Right lobe of liver (tissue), 6 donors: ENCODE results near the gene TENM4. TPM values are rescaled to one million over a fixed set of nuclear protein-coding genes. Genes with fewer than 3 reads are reported as not detected.

Experiments
- ATAC-seq, 4 donors: fragments of 200-7000 bp; cut with Tn5 transposase; one replicate each; pipeline ENCODE4 v1.9.1; 2020; ENCODE audit warnings: mild to moderate bottlenecking in 4 of 4, moderate library complexity in 4 of 4
- DNase-seq, 3 donors: peaks; one replicate each; pipeline ENCODE4 v3.0.0-alpha.2; 2020
- H3K27ac ChIP-seq, 3 donors: fragments of 200-600 bp; one replicate each; pipeline ENCODE4 v1.8.0; 2022
- H3K27me3 ChIP-seq, 2 donors: fragments of 200-600 bp; one replicate each; pipeline ENCODE4 v1.8.0; 2022
- H3K36me3 ChIP-seq, 4 donors: fragments of 200-600 bp; sonication (generic) in 1 of 4; one replicate each; pipeline versions ENCODE4 v1.5.1 to v1.8.0; 2017 to 2022; ENCODE audit warnings: control low read depth in 1 of 4
- H3K4me1 ChIP-seq, 4 donors: fragments of 200-600 bp; sonication (generic) in 1 of 4; one replicate each; pipeline versions ENCODE4 v1.5.1 to v1.8.0; 2017 to 2022; ENCODE audit warnings: control low read depth in 1 of 4
- H3K4me3 ChIP-seq, 3 donors: fragments of 200-600 bp; one replicate each; pipeline ENCODE4 v1.8.0; 2022
- H3K9me3 ChIP-seq, 4 donors: fragments of 200-600 bp; sonication (generic) in 1 of 4; one replicate each; pipeline versions ENCODE4 v1.5.1 to v1.8.0; 2017 to 2022; ENCODE audit warnings: control low read depth in 1 of 4
- POLR2A ChIP-seq: fragments of 450-650 bp; IDR thresholded peaks from one replicate; pipeline ENCODE4 v1.6.1; 2017; ENCODE audit warnings: antibody characterized with exemption, mild to moderate bottlenecking
- WGBS: methylation state at CpG from one replicate; pipeline ENCODE4 v1.1.6; 2018; ENCODE audit warnings: low coverage, low lambda C conversion rate; ENCODE audit not compliant: insufficient coverage; ENCODE audit errors: missing lambda C conversion rate; 5-methylcytosine and 5-hydroxymethylcytosine counted together
- intact Hi-C, 2 donors: fragments of 100-400 bp; cut with DNase I; formaldehyde crosslinking; loops; one replicate each; pipeline versions ENCODE4 v1.11.2 to v1.14.1; 2022
- total RNA-seq, 6 experiments: library from RNA; depleted of rRNA in 2 of 6; stranded (reverse); fragments of >200 nt in 2 of 6; fragmentation: NEBNext Ultra II Directional in 3 of 6; extraction: Animal tissue kit (Norgen Biotek cat#: 25700) in 3 of 6; gene quantifications; one replicate each; pipeline versions ENCODE4 v1.1.0 to v1.2.4, GENCODE V29; 2016 to 2023
- TF ChIP-seq, protein P1 (sequence below), 4 donors: fragments of 200-600 bp in 3 of 4; fragments of 450-650 bp in 1 of 4; IDR thresholded peaks; one replicate each; pipeline versions ENCODE4 v1.5.1 to v1.8.0; 2016 to 2022; ENCODE audit warnings: antibody characterized with exemption in 4 of 4, mild to moderate bottlenecking in 2 of 4
- donor health status: DM: no; HTN: yes; CAD: no.
- donor health status: DM: no; HTN: no; CAD: no.
- donor health status: DM: no; HTN: no; CAD: no.
- donor health status: DM: no; HTN: yes; CAD: no.
- donor health status: DM: no; HTN: yes; CAD: no.

The TENM4 gene
- total RNA-seq, 6 experiments from 2014 or later = 0.04 to 0.58 (median 0.14) TPM; not detected in 2

DNA sequence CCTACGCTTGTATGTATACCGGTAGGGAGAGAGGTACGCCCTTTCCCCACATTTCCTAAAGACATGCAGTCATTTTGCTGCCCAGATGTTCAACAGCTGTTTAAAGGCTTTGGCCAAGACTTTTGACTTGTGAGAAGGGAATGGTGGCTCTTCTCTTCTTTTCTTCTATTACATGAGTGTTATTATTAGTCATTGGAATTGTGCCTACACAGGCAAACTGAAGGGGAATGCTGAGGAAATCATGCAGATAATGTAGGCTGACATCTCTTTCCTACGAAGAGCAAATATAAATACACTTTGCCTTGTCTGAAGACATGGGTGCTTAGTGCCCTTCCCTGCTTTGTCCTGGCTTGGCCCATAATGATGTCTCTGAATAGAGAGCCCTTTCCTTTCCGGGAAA, 671.9 kb downstream of the TENM4 start:
- intact Hi-C loops = no loop called here
- Histone ChIP-seq H3K9me3 (no peaks in the 10 kb centered on the region), H3K27ac (no peak overlapping the region), H3K36me3 (no peaks in the 10 kb centered on the region), H3K4me3 (no peak overlapping the region), H3K27me3 (no peaks in the 10 kb centered on the region), H3K4me1 (peaks cover 0 to 5% (median 0%) of the 10 kb centered on the region in 4 donors)
- WGBS = 81% methylated on average over 4 of the region's 5 CpGs
- TF ChIP-seq, protein P1, sequence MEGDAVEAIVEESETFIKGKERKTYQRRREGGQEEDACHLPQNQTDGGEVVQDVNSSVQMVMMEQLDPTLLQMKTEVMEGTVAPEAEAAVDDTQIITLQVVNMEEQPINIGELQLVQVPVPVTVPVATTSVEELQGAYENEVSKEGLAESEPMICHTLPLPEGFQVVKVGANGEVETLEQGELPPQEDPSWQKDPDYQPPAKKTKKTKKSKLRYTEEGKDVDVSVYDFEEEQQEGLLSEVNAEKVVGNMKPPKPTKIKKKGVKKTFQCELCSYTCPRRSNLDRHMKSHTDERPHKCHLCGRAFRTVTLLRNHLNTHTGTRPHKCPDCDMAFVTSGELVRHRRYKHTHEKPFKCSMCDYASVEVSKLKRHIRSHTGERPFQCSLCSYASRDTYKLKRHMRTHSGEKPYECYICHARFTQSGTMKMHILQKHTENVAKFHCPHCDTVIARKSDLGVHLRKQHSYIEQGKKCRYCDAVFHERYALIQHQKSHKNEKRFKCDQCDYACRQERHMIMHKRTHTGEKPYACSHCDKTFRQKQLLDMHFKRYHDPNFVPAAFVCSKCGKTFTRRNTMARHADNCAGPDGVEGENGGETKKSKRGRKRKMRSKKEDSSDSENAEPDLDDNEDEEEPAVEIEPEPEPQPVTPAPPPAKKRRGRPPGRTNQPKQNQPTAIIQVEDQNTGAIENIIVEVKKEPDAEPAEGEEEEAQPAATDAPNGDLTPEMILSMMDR (IDR thresholded peaks at IDR 0.05) = no peak
- no peak for TF ChIP-seq POLR2A
- ATAC-seq (no peak), DNase-seq (no peak)

GRCh38 chr11:78768345-78768744, 672.5 kb downstream of the TENM4 start:
- Histone ChIP-seq H3K36me3 (no peaks in the 10 kb centered on the region), H3K4me3 (no peak overlapping the region), H3K4me1 (peaks cover 0 to 5% (median 0%) of the 10 kb centered on the region in 4 donors), H3K9me3 (no peaks in the 10 kb centered on the region), H3K27ac (no peak overlapping the region), H3K27me3 (no peaks in the 10 kb centered on the region)
- DNase-seq = no peak
- TF ChIP-seq POLR2A = no peak
- TF ChIP-seq, protein P1 (IDR thresholded peaks at IDR 0.05) = no peak
- intact Hi-C loops = no loop called here
- WGBS = 80% methylated on average over 3 of the region's 3 CpGs
- no peak for ATAC-seq

DNA sequence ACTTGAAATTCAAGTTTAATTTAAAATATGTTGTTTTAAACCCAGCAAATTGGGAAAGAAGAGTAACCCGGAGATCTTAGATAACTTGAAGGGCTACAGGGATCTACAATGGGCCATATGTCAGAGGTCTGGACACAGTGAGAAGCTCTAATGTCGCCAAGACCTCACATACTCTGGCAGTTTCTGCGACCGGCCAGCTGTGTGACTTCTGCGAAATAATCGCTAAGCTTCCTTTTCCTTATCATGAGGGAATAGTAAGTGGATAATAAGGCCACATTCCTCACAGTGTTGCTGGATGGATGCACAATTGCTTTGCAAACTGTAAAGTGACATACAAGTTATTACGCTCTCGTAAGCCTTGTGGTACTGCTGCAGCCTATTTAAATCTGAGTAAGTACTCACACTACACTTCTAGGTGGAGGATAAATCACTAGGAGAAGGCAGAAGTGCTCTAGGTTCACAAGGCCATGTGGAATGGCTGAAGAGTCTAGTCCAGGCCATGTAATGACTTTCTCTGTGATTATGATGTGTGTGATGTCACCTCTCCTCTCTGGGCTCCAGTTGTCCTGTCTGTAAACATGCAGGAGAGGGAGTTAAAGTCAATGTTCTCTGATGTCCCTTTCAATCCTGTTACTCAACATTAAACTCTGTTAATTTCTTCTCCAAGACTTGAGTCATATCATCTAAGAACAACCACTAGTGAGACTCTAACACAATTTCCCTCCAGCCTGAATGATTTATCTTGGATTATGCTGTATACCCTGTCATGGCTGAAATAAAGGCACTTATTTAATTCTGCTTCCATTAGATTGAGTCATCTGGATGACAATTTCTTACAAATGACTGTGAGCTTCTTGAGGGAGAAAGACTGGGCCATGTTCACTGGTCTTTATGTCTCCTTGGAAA, 673.5 kb downstream of the TENM4 start:
- 83% methylated on average over 8 of the region's 8 CpGs for WGBS
- Histone ChIP-seq H3K4me3 (no peak overlapping the region), H3K27ac (no peak overlapping the region), H3K9me3 (no peaks in the 10 kb centered on the region), H3K4me1 (peaks cover 0 to 5% (median 0%) of the 10 kb centered on the region in 4 donors), H3K36me3 (no peaks in the 10 kb centered on the region), H3K27me3 (no peaks in the 10 kb centered on the region)
- intact Hi-C loops = no loop called here
- ATAC-seq (no peak), DNase-seq (no peak)
- TF ChIP-seq, protein P1 (IDR thresholded peaks at IDR 0.05) = no peak
- no peak for TF ChIP-seq POLR2A

GRCh38 chr11:78764946-78765345, 675.9 kb downstream of the TENM4 start:
- ATAC-seq (no peak), DNase-seq (no peak)
- intact Hi-C loops = no loop called here
- no peak overlapping the region for H3K4me3 ChIP-seq
- no peaks in the 10 kb centered on the region for H3K9me3 ChIP-seq
- no peaks in the 10 kb centered on the region for H3K36me3 ChIP-seq
- no peaks in the 10 kb centered on the region for H3K4me1 ChIP-seq
- no peak for TF ChIP-seq POLR2A
- TF ChIP-seq, protein P1 (IDR thresholded peaks at IDR 0.05) = no peak
- 55% methylated on average over 3 of the region's 4 CpGs for WGBS
- H3K27ac ChIP-seq = no peak overlapping the region
- H3K27me3 ChIP-seq = no peaks in the 10 kb centered on the region
